ENCODE data around the gene MAST4. TPM values are rescaled to one million over a fixed set of nuclear protein-coding genes. Genes with fewer than 3 reads are reported as not detected.

MAST4 gene
- total and polyA plus RNA-seq, 2 of the 13 experiments (the other 11 are each of a cell fraction or from before 2014, with no cell fraction given) = 3.4 to 3.7 TPM

GRCh38 chr5:67003935-67004729, 407.9 kb downstream of the MAST4 start (continued):
- TF ChIP-seq RORA (CRISPR knock-in tag; IDR thresholded peaks at IDR 0.05) = no peak
- TF ChIP-seq, protein P1, sequence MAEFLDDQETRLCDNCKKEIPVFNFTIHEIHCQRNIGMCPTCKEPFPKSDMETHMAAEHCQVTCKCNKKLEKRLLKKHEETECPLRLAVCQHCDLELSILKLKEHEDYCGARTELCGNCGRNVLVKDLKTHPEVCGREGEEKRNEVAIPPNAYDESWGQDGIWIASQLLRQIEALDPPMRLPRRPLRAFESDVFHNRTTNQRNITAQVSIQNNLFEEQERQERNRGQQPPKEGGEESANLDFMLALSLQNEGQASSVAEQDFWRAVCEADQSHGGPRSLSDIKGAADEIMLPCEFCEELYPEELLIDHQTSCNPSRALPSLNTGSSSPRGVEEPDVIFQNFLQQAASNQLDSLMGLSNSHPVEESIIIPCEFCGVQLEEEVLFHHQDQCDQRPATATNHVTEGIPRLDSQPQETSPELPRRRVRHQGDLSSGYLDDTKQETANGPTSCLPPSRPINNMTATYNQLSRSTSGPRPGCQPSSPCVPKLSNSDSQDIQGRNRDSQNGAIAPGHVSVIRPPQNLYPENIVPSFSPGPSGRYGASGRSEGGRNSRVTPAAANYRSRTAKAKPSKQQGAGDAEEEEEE (CRISPR knock-in tag; IDR thresholded peaks at IDR 0.05; ENCODE audit: borderline replicate concordance) = no peak
- TF ChIP-seq RXRB (CRISPR knock-in tag; IDR thresholded peaks at IDR 0.05; ENCODE audit: borderline replicate concordance) = no peak; the same call in 1 of the 2 replicates
- no peak for TF ChIP-seq ZNF746 (CRISPR knock-in tag; IDR thresholded peaks at IDR 0.05)
- TF ChIP-seq ZNF441 (CRISPR knock-in tag; IDR thresholded peaks at IDR 0.05; ENCODE audit: borderline replicate concordance) = peak; percentile 61; the same call in 1 of the 2 replicates
- TF ChIP-seq CREBL2 (CRISPR knock-in tag; IDR thresholded peaks at IDR 0.05; ENCODE audit: borderline replicate concordance) = no peak
- no peak for TF ChIP-seq RBAK (CRISPR knock-in tag; IDR thresholded peaks at IDR 0.05)
- no peak for TF ChIP-seq MTA3 (CRISPR knock-in tag; IDR thresholded peaks at IDR 0.05)
- TF ChIP-seq NCOA2 (CRISPR knock-in tag; IDR thresholded peaks at IDR 0.05) = peak; percentile 15; the same call in 1 of the 2 replicates
- TF ChIP-seq THAP8 (CRISPR knock-in tag; IDR thresholded peaks at IDR 0.05; ENCODE audit: borderline replicate concordance) = no peak
- TF ChIP-seq ZBTB37 (CRISPR knock-in tag; IDR thresholded peaks at IDR 0.05) = no peak
- peak; percentile 18; the same call in 1 of the 2 replicates for TF ChIP-seq HOXA5 (CRISPR knock-in tag; IDR thresholded peaks at IDR 0.05)
- TF ChIP-seq ZNF3 (CRISPR knock-in tag; IDR thresholded peaks at IDR 0.05) = no peak
- no peak for TF ChIP-seq FOXA1 (IDR thresholded peaks at IDR 0.05)
- no peak for TF ChIP-seq FOXA1 (CRISPR knock-in tag; IDR thresholded peaks at IDR 0.05)
- no peak for TF ChIP-seq NFRKB (IDR thresholded peaks at IDR 0.05)
- TF ChIP-seq, protein P2, sequence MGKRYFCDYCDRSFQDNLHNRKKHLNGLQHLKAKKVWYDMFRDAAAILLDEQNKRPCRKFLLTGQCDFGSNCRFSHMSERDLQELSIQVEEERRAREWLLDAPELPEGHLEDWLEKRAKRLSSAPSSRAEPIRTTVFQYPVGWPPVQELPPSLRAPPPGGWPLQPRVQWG (CRISPR knock-in tag; IDR thresholded peaks at IDR 0.05; ENCODE audit: borderline replicate concordance, low read depth) = no peak
- no peak for TF ChIP-seq CENPX (CRISPR knock-in tag; IDR thresholded peaks at IDR 0.05)
- TF ChIP-seq ZNF224 (CRISPR knock-in tag; IDR thresholded peaks at IDR 0.05) = no peak
- no peak for TF ChIP-seq PRMT3 (CRISPR knock-in tag; IDR thresholded peaks at IDR 0.05; ENCODE audit: borderline replicate concordance, low read depth)
- TF ChIP-seq TRIM24 (CRISPR knock-in tag; IDR thresholded peaks at IDR 0.05) = no peak
- TF ChIP-seq ZNF570 (CRISPR knock-in tag; IDR thresholded peaks at IDR 0.05; ENCODE audit: borderline replicate concordance) = no peak
- TF ChIP-seq BRD4 (CRISPR knock-in tag; IDR thresholded peaks at IDR 0.05) = no peak
- no peak for TF ChIP-seq ZUFSP (CRISPR knock-in tag; IDR thresholded peaks at IDR 0.05; ENCODE audit: borderline replicate concordance)
- no peak for TF ChIP-seq SMAD9 (CRISPR knock-in tag; IDR thresholded peaks at IDR 0.05)

All from HepG2 (cell line).